Coronary artery (tissue), 2 donors: ENCODE results near the gene LFNG.
A peak's percentile ranks its signal among the peaks of the same experiment; 100 is the strongest.
"Not testable (repeated sequence)": the region's sequence is repeated elsewhere in the genome, so short reads cannot be mapped to it uniquely, and the experiment has no call there.

Experiments used
- DNase-seq: peaks from one replicate; pipeline ENCODE4 v3.0.0-alpha.2; 2017; ENCODE audit warnings: low spot score
- H3K27ac ChIP-seq, 2 donors: fragments of 200-600 bp; sonication (generic); one replicate each; pipeline ENCODE4 v1.5.1; 2016 to 2019
- H3K4me3 ChIP-seq: fragments of 200-600 bp; sonication (generic); 2 replicates; pipeline ENCODE4 v1.5.1; 2016; ENCODE audit warnings: mild to moderate bottlenecking, moderate library complexity
- CTCF ChIP-seq: fragments of 200-600 bp; sonication (generic); IDR thresholded peaks from one replicate; pipeline ENCODE4 v1.5.1; 2019; ENCODE audit warnings: antibody characterized with exemption

Gene LFNG

GRCh38 chr7:2553108-2553507 is 33.5 kb downstream of the LFNG start:
- Histone ChIP-seq H3K27ac (no peak overlapping the region), H3K4me3 (no peak overlapping the region)
- TF ChIP-seq CTCF = no peak
- no peak for DNase-seq

- no peak for DNase-seq
- H3K4me3 ChIP-seq = peak overlapping the region; percentile 88
- TF ChIP-seq CTCF = no peak
- H3K27ac ChIP-seq = no peak overlapping the region
Measured at GRCh38 chr7:2553831-2554581, 34.4 kb downstream of the LFNG start.

- peak overlapping the region; percentile 88 for H3K4me3 ChIP-seq
- no peak for DNase-seq
- no peak for TF ChIP-seq CTCF
Measured at GRCh38 chr7:2554661-2555111, 35.1 kb downstream of the LFNG start.

GRCh38 chr7:2555121-2556052 is 35.8 kb downstream of the LFNG start, which contains the start of gene BRAT1:
Gene BRAT1, minus strand, starts transcription at chr7:2555524. Its CDS starts 1,093 bp downstream, at chr7:2554431.
- peak; percentile 9 for TF ChIP-seq CTCF
- DNase-seq = peak; percentile 97
- Histone ChIP-seq H3K27ac (peak within 1 kb of the TSS; percentile 96 to 99), H3K4me3 (peak within 1 kb of the TSS; percentile 88)

More at GRCh38 chr7:2554661-2555111, 35.1 kb downstream of the LFNG start:
- peak overlapping the region; percentile 96 to 99 for H3K27ac ChIP-seq

- DNase-seq = peak; percentile 94
- TF ChIP-seq CTCF = no peak
- H3K4me3 ChIP-seq = peak within 1 kb of the TSS; percentile 86
- H3K27ac ChIP-seq = peak within 1 kb of the TSS; percentile 38 to 67
Measured at GRCh38 chr7:2558629-2559282, 39.2 kb downstream of the LFNG start, which contains the start of gene IQCE. Gene IQCE, plus strand, starts transcription at chr7:2558979. Its CDS starts 203 bp downstream, at chr7:2559182.

GRCh38 chr7:2559283-2559950 is 39.8 kb downstream of the LFNG start:
- TF ChIP-seq CTCF = no peak
- H3K4me3 ChIP-seq = peak overlapping the region; percentile 86
- no peak for DNase-seq
- H3K27ac ChIP-seq = peak overlapping the region; percentile 38 to 67

- not testable (repeated sequence) for DNase-seq, H3K27ac ChIP-seq, H3K4me3 ChIP-seq
Measured at GRCh38 chr7:2563955-2564354, 44.4 kb downstream of the LFNG start.
